Activated effector memory CD4-positive, alpha-beta T cell treated with Interleukin-2 at 50 U/mL for 16 hours (primary cell): ENCODE data around the gene GPR17.

ENCODE experiments used
- DNase-seq: peaks from one replicate; pipeline ENCODE4 v3.0.0-alpha.2; 2020

The GPR17 gene

GRCh38 chr2:127643439-127644065 is 2.4 kb upstream of the GPR17 start:
- DNase-seq = no peak

- DNase-seq = no peak
These were observed 1.6 kb upstream of the GPR17 start for GRCh38 chr2:127644066-127645025.

DNA sequence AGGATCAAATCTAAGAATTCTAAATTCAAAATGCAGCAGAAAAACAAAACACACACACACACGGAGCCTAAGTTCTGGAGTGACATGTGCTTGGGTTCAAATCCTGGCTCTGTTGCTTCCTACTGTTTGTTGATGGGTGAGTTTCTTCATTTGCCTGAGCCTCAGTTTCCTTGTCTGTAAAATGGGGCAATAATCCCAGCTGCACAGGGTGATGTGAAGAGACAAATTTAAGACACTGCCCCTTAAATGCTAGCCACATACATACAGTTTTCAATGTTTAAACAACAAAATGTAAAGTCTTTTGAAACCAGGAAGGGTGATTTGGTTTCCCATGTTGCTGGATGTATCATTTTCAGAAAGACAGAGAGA is 943 bp upstream of the GPR17 start:
- no peak for DNase-seq

GRCh38 chr2:127646487-127647241 is 711 bp downstream of the GPR17 start:
- DNase-seq = no peak

DNA sequence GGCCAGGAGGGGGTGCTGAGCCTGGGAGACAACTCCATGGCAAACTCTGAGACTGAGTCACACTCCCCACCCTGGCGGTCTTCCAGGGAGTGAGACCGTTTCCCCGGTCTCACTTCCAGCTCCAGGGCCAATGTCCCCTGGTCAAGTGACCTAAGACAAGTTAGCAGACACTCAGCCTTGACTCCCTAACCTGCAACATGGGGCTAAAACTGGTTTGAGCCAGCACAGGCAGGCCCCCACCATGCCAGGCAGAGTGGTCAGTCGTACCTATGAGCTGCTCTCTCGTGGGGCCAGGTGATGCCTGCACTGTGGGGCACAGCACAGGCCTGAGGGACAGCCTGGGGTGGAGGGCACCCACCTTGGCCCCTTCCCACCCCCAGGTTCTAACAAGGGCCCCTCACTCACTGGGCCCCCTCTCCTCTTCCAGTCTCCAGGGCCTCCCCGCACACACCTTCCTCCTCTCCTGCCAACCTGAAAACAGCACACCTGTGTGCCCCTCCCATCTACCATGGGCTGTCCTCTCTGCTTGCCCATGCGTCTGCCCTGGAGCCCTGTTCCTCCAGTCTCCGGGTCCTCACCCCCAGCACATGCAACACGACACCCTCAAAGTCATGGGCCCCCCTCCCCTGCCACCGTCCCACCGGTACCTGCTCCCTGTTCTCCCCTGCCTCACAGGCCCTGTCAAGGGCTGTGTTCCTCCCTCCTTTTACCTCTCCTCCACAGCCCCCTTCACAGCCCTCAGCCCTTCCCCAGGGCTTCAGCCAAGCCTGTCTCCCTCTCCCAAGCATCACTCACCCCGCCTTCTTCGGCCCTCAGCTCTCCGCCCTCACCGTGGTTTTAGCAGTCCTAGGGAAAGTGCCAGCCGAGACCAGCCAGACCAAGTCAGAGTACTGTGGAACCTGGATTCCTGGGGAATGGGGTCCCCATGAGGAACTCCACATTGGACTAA is 1.6 kb downstream of the GPR17 start:
- DNase-seq = no peak

GRCh38 chr2:127648321-127648720 is 2.4 kb downstream of the GPR17 start:
- DNase-seq = no peak

GRCh38 chr2:127649100-127649611 is 3.2 kb downstream of the GPR17 start:
- no peak for DNase-seq

DNA sequence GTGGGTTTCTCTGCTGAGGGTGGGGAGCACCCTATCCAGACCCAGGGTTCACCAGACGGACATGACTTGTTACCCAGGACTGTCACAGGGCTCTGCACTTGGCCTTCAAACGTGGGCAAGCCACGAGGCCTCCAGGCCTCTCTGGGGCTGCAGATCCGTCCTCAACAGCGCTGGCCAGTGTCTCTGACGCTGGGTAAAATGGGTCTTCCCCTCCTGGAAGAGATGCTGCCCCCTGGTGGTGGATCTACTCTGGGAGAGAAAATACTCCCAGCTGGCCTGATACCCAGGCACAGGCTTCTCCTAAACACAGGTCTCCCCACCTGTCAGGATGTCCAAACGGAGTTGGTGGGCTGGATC is 3.7 kb downstream of the GPR17 start:
- peak; percentile 70 for DNase-seq

GRCh38 chr2:127650041-127650784 is 4.3 kb downstream of the GPR17 start:
- DNase-seq = no peak

GRCh38 chr2:127650785-127651380 is 4.9 kb downstream of the GPR17 start:
- no peak for DNase-seq

DNA sequence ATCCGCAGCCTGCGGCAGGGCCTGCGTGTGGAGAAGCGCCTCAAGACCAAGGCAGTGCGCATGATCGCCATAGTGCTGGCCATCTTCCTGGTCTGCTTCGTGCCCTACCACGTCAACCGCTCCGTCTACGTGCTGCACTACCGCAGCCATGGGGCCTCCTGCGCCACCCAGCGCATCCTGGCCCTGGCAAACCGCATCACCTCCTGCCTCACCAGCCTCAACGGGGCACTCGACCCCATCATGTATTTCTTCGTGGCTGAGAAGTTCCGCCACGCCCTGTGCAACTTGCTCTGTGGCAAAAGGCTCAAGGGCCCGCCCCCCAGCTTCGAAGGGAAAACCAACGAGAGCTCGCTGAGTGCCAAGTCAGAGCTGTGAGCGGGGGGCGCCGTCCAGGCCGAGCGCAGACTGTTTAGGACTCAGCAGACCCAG is 5.4 kb downstream of the GPR17 start:
- DNase-seq = no peak

DNA sequence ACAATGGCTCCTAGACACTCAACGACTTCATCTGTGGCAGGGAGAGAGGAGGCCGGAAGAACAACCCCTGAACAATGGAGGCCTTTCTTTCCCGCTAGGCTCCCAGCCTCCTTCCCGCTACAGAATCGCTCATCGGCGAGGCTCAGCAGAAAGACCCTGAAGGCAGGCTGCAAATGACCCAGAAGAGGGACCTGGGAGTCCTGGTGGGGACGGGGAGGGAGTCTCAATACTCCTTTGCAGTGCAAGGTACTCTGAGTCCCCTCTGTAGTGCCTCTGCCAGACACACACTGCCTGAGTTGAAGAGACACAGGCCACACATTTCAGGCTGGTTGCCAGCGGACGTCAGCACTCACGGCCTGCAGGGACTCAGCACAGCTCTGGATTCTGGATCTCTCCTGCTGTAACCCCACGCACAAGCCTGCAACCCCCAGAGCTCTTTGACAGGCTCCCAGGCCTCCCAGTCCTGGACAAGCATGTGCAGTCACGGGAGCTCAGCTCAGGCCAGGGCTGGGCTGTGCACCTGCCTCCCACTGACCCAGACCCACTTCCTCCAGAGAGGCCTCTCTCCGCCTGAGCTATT is 6.1 kb downstream of the GPR17 start:
- DNase-seq = no peak

GRCh38 chr2:127652786-127653357 is 6.9 kb downstream of the GPR17 start:
- no peak for DNase-seq

- no peak for DNase-seq
These were observed 7.6 kb downstream of the GPR17 start for GRCh38 chr2:127653421-127654083.

GRCh38 chr2:127654084-127654837 is 8.3 kb downstream of the GPR17 start:
- DNase-seq = no peak

- no peak for DNase-seq
These were observed 8.9 kb downstream of the GPR17 start for GRCh38 chr2:127654838-127655175.

DNA sequence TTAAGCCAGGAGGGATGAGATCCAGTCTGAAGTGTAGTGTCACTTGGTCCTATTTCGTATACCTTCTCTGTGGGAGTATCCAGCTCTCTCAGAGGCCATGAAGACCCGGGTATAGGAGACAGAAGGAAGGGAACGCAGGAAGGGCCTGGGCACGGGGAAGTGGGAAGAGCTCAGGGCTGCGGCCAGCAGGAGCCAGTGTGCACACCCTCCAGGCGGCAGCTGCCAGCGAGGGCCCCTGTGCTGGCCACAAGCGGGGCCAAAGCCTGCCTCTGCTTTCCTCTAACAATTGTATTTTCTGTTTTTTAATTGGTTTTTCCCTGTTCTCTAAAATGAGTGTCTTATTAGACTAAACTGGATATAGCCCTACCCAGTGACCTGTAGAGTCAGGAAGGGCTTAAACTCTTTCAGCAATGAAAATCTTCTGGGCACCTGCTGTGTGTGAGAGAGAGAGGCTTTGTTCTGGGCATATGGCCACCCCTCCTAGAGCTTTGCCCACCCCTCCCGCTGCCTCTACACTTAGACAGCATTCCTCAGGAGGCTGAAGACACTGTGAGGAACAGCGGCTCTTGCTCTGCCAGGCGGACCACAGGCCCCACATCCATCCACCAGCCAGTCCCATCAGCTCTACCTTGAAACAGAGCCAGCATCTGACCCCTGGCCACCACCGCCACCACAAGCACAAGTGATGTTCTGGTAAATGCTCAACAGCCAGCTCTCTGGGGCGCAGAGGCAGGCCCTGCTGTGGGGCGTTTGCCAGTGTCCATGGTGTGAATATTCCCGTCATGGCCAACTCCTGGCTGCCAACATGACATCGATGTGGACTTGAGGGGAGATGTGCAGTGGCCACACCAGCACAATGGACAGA is 9.5 kb downstream of the GPR17 start:
- DNase-seq = no peak
